ENCODE data around the gene SORT1.

The SORT1 gene

GRCh38 chr1:109264379-109264755 lies 133.4 kb downstream of the SORT1 start:
- no peak for DNase-seq (ENCODE audit: low read depth)
- no peak for TF ChIP-seq CTCF (IDR thresholded peaks at IDR 0.05; ENCODE audit: control insufficient read depth, insufficient read depth, low read depth, low read length, missing control alignments)
- H3K4me3 ChIP-seq (ENCODE audit: control insufficient read depth, low read depth, low read length): no peak overlapping the region

GRCh38 chr1:109263597-109264378 lies 133.9 kb downstream of the SORT1 start:
- no peak overlapping the region for H3K4me3 ChIP-seq (ENCODE audit: control insufficient read depth, low read depth, low read length)
- TF ChIP-seq CTCF (IDR thresholded peaks at IDR 0.05; ENCODE audit: control insufficient read depth, insufficient read depth, low read depth, low read length, missing control alignments): peak; percentile 100
- no peak for DNase-seq (ENCODE audit: low read depth)

- no peak overlapping the region for H3K4me3 ChIP-seq (ENCODE audit: control insufficient read depth, low read depth, low read length)
- DNase-seq (ENCODE audit: low read depth): no peak
- TF ChIP-seq CTCF (IDR thresholded peaks at IDR 0.05; ENCODE audit: control insufficient read depth, insufficient read depth, low read depth, low read length, missing control alignments): no peak
Measured at GRCh38 chr1:109263234-109263596, 134.5 kb downstream of the SORT1 start.

GRCh38 chr1:109262231-109263055 lies 135.3 kb downstream of the SORT1 start:
- H3K4me3 ChIP-seq (ENCODE audit: control insufficient read depth, low read depth, low read length): no peak overlapping the region
- DNase-seq (ENCODE audit: low read depth): no peak
- TF ChIP-seq CTCF (IDR thresholded peaks at IDR 0.05; ENCODE audit: control insufficient read depth, insufficient read depth, low read depth, low read length, missing control alignments): no peak

GRCh38 chr1:109261578-109261977 lies 136.1 kb downstream of the SORT1 start:
- no peak overlapping the region for H3K4me3 ChIP-seq (ENCODE audit: control insufficient read depth, low read depth, low read length)
- DNase-seq (ENCODE audit: low read depth): no peak
- no peak for TF ChIP-seq CTCF (IDR thresholded peaks at IDR 0.05; ENCODE audit: control insufficient read depth, insufficient read depth, low read depth, low read length, missing control alignments)

GRCh38 chr1:109261006-109261405 lies 136.7 kb downstream of the SORT1 start:
- DNase-seq (ENCODE audit: low read depth): no peak
- no peak for TF ChIP-seq CTCF (IDR thresholded peaks at IDR 0.05; ENCODE audit: control insufficient read depth, insufficient read depth, low read depth, low read length, missing control alignments)
- H3K4me3 ChIP-seq (ENCODE audit: control insufficient read depth, low read depth, low read length): no peak overlapping the region

Measured in AG09309 (cell line).